Mucosa of rectum (tissue), 2 donors: ENCODE results near the gene NEDD8.

ENCODE experiments used
- H3K27ac ChIP-seq, 2 donors: one replicate each; pipeline ENCODE4 v1.7.0; 2013; ENCODE audit warnings: inconsistent platforms in 2 of 2, low read depth in 2 of 2, low read length in 2 of 2
- H3K27me3 ChIP-seq, 2 donors: one replicate each; pipeline ENCODE4 v1.7.0; 2013; ENCODE audit warnings: low read length in 2 of 2; ENCODE audit not compliant: control insufficient read depth in 2 of 2, insufficient read depth in 2 of 2
- H3K36me3 ChIP-seq, 2 donors: one replicate each; pipeline ENCODE4 v1.7.0; 2013; ENCODE audit warnings: low read length in 2 of 2; ENCODE audit not compliant: control insufficient read depth in 2 of 2, insufficient read depth in 2 of 2
- H3K4me1 ChIP-seq, 2 donors: one replicate each; pipeline ENCODE4 v1.7.0; 2013; ENCODE audit warnings: low read length in 2 of 2, mild to moderate bottlenecking in 1 of 2; ENCODE audit not compliant: control insufficient read depth in 2 of 2, insufficient read depth in 2 of 2
- H3K4me3 ChIP-seq, 2 donors: one replicate each; pipeline ENCODE4 v1.7.0; 2013; ENCODE audit warnings: low read length in 2 of 2
- H3K9ac ChIP-seq, 2 donors: one replicate each; pipeline ENCODE4 v1.7.0; 2013; ENCODE audit warnings: low read length in 2 of 2, low read depth in 1 of 2, mild to moderate bottlenecking in 1 of 2
- H3K9me3 ChIP-seq, 2 donors: one replicate each; pipeline ENCODE4 v1.7.0; 2013; ENCODE audit warnings: low read length in 2 of 2; ENCODE audit not compliant: control insufficient read depth in 2 of 2
- donor health status: healthy.
- donor health status: Normal muscosa, but diverticular disease.

NEDD8 gene

GRCh38 chr14:24272467-24272866 is 40.3 kb upstream of the NEDD8 start:
- Histone ChIP-seq H3K27me3 (no peaks in the 10 kb centered on the region), H3K4me3 (no peak overlapping the region), H3K9me3 (no peaks in the 10 kb centered on the region), H3K4me1 (peaks cover 8 to 10% of the 10 kb centered on the region in 2 donors), H3K36me3 (peaks cover 11 to 14% of the 10 kb centered on the region in 2 donors), H3K9ac (no peak overlapping the region), H3K27ac (no peak overlapping the region)

DNA sequence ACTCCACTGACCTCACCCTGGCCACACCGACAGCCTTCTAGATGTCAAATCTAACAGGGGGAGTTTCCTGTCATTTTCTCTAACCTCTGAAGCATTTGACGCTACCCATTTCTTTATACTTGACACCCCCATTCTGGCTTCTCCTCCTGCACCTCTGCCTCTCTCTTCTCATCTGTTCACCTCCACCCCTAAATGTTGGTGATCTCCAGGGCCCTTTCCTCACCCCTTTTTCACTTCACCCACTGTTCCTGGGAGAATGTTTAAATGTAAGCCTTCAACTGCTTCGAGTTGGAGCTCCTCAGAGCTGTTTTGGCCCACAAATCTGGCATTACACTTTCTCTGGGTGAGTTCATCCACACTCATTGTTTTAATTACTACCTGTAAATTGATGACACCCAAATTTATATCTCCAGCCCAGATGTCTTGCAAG is 39.7 kb upstream of the NEDD8 start:
- Histone ChIP-seq H3K36me3 (peaks cover 18 to 20% of the 10 kb centered on the region in 2 donors), H3K9ac (peak overlapping the region; percentile 95 to 97), H3K27ac (peak overlapping the region; percentile 97 to 98), H3K4me1 (peaks cover 5 to 10% of the 10 kb centered on the region in 2 donors), H3K4me3 (peak overlapping the region; percentile 95 to 98), H3K27me3 (no peaks in the 10 kb centered on the region), H3K9me3 (no peaks in the 10 kb centered on the region)

- Histone ChIP-seq H3K9ac (peak within 1 kb of the TSS; percentile 95 to 97), H3K27ac (peak within 1 kb of the TSS; percentile 97 to 98), H3K36me3 (peaks cover 23 to 26% of the 10 kb centered on the region in 2 donors), H3K4me3 (peak within 1 kb of the TSS; percentile 95 to 98), H3K27me3 (no peaks in the 10 kb centered on the region), H3K9me3 (no peaks in the 10 kb centered on the region), H3K4me1 (peaks cover 5 to 10% of the 10 kb centered on the region in 2 donors)
Measured at GRCh38 chr14:24271134-24271833, 39.1 kb upstream of the NEDD8 start, which contains the start of gene RABGGTA. TSS of gene RABGGTA (minus strand) at chr14:24271597. CDS start at chr14:24271115, 482 bp downstream.

- Histone ChIP-seq H3K27ac (peak overlapping the region; percentile 97 to 98), H3K36me3 (peaks cover 28 to 32% of the 10 kb centered on the region in 2 donors), H3K4me1 (peaks cover 5 to 10% of the 10 kb centered on the region in 2 donors), H3K9me3 (no peaks in the 10 kb centered on the region), H3K27me3 (no peaks in the 10 kb centered on the region), H3K4me3 (peak overlapping the region; percentile 95 to 98), H3K9ac (peak overlapping the region; percentile 95 to 97)
Measured at GRCh38 chr14:24270537-24271133, 38.5 kb upstream of the NEDD8 start.

DNA sequence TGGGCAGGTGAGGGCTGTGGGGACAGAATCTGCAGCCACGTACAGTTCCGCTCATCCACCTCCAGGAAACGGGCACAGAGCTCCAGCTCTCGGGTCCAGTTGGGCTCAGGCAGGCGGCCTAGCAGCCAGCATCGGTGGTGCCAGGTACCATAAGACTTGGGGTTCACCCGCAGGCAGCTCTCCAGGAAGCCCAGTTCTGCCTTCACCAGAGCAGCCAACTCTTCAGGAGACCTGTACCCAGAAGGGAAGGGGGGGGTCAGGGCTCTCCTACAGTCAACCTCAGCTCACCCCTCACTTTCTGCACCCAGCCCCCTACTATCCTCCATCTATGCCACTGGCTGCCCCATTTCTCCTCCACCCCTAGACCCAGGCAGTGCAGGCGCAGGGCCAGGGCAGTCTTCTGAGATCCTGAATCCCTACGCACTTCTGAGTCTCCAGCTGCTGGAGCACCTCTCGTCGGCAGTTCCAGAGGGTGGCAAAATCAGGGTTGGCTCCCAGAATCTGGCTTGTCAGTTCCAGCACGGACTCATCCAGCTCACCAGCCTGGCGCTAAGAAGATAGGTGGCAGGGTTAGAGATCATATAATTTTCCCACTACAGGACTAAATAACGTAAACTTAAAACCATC is 37.9 kb upstream of the NEDD8 start:
- Histone ChIP-seq H3K4me1 (peaks cover 5 to 10% of the 10 kb centered on the region in 2 donors), H3K36me3 (peaks cover 29 to 34% of the 10 kb centered on the region in 2 donors), H3K9me3 (no peaks in the 10 kb centered on the region), H3K4me3 (no peak overlapping the region), H3K27ac (no peak overlapping the region), H3K27me3 (no peaks in the 10 kb centered on the region), H3K9ac (no peak overlapping the region)

DNA sequence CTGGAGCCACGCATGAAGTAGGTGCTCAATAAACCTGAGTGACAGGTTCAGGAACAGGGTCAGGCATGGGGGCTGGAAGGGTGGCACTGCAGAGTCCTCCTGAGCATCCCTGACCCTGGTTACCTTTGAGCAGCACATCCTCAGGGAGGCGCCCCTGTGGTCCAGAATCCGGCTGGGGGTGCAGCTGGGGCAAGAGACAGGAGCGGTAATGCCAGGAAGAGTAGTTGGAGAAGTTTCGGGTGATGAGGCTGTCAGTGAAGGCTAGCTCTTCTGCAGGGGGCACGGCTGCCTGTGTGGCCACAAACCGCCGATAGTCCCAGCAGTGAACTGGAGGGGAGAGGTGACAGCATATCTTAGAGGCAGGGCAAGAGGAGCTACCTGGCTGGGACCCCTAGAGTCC is 37.2 kb upstream of the NEDD8 start:
- Histone ChIP-seq H3K4me1 (peaks cover 5 to 10% of the 10 kb centered on the region in 2 donors), H3K27ac (no peak overlapping the region), H3K36me3 (peaks cover 34% of the 10 kb centered on the region in 2 donors), H3K9ac (no peak overlapping the region), H3K27me3 (no peaks in the 10 kb centered on the region), H3K9me3 (no peaks in the 10 kb centered on the region), H3K4me3 (no peak overlapping the region)

DNA sequence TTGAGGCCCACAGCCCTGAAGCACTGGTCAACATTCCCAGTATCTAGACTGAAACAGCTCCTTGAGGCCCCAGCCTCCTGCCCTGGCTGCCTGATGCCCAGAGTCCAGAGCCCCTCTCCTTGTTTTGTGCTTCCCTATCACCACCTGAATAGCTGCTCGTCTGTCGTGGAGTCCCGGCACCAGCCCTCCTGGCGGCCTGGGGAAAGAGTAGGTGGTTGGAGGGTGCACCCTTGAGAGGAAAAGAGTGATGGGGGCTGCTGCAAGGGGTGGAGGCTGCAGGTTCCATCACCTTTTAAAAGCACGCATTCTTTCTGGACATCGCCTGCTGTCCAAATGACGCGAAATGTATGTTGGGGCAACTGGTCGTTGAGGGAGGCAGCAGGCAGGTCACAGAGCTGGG is 36.1 kb upstream of the NEDD8 start:
- no peak overlapping the region for H3K27ac ChIP-seq
- H3K9ac ChIP-seq = no peak overlapping the region
- peaks cover 34% of the 10 kb centered on the region in 2 donors for H3K36me3 ChIP-seq
- no peaks in the 10 kb centered on the region for H3K27me3 ChIP-seq
- H3K9me3 ChIP-seq = no peaks in the 10 kb centered on the region
- peaks cover 5 to 10% of the 10 kb centered on the region in 2 donors for H3K4me1 ChIP-seq
- no peak overlapping the region for H3K4me3 ChIP-seq

- H3K9me3 ChIP-seq = no peaks in the 10 kb centered on the region
- no peak overlapping the region for H3K27ac ChIP-seq
- H3K4me1 ChIP-seq = peaks cover 5 to 10% of the 10 kb centered on the region in 2 donors
- H3K27me3 ChIP-seq = no peaks in the 10 kb centered on the region
- no peak overlapping the region for H3K9ac ChIP-seq
- H3K4me3 ChIP-seq = no peak overlapping the region
- peaks cover 34% of the 10 kb centered on the region in 2 donors for H3K36me3 ChIP-seq
Measured at GRCh38 chr14:24267516-24267915, 35.3 kb upstream of the NEDD8 start.

- H3K27me3 ChIP-seq = no peaks in the 10 kb centered on the region
- no peak overlapping the region for H3K9ac ChIP-seq
- no peak overlapping the region for H3K27ac ChIP-seq
- no peaks in the 10 kb centered on the region for H3K9me3 ChIP-seq
- H3K36me3 ChIP-seq = peaks cover 34% of the 10 kb centered on the region in 2 donors
- peaks cover 3 to 5% of the 10 kb centered on the region in 2 donors for H3K4me1 ChIP-seq
- no peak overlapping the region for H3K4me3 ChIP-seq
Measured at GRCh38 chr14:24266344-24267244, 34.4 kb upstream of the NEDD8 start.
